MM.1S (cell line): ENCODE results near the gene EPN3.

Experiments
- EZH2 ChIP-seq: fragments of 300-600 bp; sonication (generic); optimal IDR thresholded peaks from 2 replicates; pipeline ENCODE3; 2017; ENCODE audit warnings: low read depth, mild to moderate bottlenecking, antibody characterized with exemption, low read length, mixed read lengths
- EZH2phosphoT487 ChIP-seq: fragments of 300-600 bp; sonication (generic); IDR thresholded peaks from 2 replicates; pipeline ENCODE4 v1.6.1; 2018; ENCODE audit warnings: antibody characterized with exemption, low read length
- TF ChIP-seq, protein P1 (sequence below): fragments of 300-600 bp; sonication (generic); IDR thresholded peaks from 2 replicates; pipeline ENCODE4 v1.5.1; 2016; ENCODE audit warnings: antibody characterized with exemption, low read length, mixed read lengths

GRCh38 chr17:50585346-50585745 lies 52.8 kb downstream of the EPN3 start:
- TF ChIP-seq, protein P1, sequence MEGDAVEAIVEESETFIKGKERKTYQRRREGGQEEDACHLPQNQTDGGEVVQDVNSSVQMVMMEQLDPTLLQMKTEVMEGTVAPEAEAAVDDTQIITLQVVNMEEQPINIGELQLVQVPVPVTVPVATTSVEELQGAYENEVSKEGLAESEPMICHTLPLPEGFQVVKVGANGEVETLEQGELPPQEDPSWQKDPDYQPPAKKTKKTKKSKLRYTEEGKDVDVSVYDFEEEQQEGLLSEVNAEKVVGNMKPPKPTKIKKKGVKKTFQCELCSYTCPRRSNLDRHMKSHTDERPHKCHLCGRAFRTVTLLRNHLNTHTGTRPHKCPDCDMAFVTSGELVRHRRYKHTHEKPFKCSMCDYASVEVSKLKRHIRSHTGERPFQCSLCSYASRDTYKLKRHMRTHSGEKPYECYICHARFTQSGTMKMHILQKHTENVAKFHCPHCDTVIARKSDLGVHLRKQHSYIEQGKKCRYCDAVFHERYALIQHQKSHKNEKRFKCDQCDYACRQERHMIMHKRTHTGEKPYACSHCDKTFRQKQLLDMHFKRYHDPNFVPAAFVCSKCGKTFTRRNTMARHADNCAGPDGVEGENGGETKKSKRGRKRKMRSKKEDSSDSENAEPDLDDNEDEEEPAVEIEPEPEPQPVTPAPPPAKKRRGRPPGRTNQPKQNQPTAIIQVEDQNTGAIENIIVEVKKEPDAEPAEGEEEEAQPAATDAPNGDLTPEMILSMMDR: no peak
- TF ChIP-seq EZH2 (no peak), EZH2phosphoT487 (no peak)
